ENCODE results near the gene MTMR2.

GRCh38 chr11:95794086-95794485, 129.8 kb downstream of the MTMR2 start:
- TF ChIP-seq CTCF (IDR thresholded peaks at IDR 0.05) (no peak), POLR2A (IDR thresholded peaks at IDR 0.05) (no peak)
